Measurements from ENCODE around the gene EIF5AL1.
A peak's percentile ranks its signal among the peaks of the same experiment; 100 is the strongest.

Gene EIF5AL1

DNA sequence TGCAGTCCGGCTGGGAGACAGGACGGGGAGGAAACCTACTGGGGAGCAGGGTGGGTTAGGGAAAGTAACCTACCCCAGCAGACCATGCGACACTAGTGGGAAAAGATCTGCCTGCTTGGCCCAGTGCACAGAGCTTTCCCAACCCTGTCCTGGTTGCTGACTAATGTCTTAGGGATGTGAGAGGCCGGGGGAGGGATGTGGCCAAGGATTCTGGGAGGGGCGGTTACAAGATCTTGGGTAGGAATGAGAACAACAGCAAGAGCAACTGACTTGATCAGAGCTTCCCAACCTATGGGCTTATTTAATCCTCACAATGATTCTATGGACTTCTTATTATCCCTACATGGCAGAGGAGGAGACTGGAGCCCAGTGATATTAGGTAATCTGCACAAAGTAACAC lies 24.0 kb upstream of the EIF5AL1 start (continued):
- TF ChIP-seq, protein P1, sequence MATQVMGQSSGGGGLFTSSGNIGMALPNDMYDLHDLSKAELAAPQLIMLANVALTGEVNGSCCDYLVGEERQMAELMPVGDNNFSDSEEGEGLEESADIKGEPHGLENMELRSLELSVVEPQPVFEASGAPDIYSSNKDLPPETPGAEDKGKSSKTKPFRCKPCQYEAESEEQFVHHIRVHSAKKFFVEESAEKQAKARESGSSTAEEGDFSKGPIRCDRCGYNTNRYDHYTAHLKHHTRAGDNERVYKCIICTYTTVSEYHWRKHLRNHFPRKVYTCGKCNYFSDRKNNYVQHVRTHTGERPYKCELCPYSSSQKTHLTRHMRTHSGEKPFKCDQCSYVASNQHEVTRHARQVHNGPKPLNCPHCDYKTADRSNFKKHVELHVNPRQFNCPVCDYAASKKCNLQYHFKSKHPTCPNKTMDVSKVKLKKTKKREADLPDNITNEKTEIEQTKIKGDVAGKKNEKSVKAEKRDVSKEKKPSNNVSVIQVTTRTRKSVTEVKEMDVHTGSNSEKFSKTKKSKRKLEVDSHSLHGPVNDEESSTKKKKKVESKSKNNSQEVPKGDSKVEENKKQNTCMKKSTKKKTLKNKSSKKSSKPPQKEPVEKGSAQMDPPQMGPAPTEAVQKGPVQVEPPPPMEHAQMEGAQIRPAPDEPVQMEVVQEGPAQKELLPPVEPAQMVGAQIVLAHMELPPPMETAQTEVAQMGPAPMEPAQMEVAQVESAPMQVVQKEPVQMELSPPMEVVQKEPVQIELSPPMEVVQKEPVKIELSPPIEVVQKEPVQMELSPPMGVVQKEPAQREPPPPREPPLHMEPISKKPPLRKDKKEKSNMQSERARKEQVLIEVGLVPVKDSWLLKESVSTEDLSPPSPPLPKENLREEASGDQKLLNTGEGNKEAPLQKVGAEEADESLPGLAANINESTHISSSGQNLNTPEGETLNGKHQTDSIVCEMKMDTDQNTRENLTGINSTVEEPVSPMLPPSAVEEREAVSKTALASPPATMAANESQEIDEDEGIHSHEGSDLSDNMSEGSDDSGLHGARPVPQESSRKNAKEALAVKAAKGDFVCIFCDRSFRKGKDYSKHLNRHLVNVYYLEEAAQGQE (tag by site-specific recombination; IDR thresholded peaks at IDR 0.05), result no peak
- TF ChIP-seq ZNF791 (tag by site-specific recombination; IDR thresholded peaks at IDR 0.05) (no peak), ZNF670 (tag by site-specific recombination; IDR thresholded peaks at IDR 0.05; ENCODE audit: low read depth) (no peak)

DNA sequence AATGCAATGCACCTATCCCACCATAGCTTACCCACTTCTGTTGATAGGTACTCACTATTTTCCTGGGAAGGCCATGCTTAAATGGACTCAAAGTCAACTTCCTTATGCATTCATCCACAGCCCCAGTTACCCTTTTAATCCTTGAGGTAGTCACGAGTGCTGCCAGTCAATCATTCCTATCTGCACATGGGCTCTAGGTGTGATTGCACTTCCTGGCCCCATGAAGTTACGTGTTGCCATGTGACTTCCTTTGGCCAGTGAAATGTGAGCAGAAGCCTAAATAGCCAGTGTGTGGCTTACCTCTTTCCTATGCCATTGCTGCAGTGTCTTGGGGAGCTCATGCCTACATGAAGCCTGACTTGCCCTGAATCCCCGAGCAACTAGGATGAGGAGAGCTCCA lies 23.5 kb upstream of the EIF5AL1 start:
- Histone ChIP-seq H3K27ac (ENCODE audit: extremely low read depth, low read depth, low read length) (no peak overlapping the region), H3K4me3 (ENCODE audit: low read depth, low read length) (no peak overlapping the region), H3K9me3 (ENCODE audit: control insufficient read depth, insufficient read depth, low read depth, low read length) (no peaks in the 10 kb centered on the region), H3K36me3 (ENCODE audit: control insufficient read depth in 2 of 2, insufficient read depth in 1 of 2, low read length in 2 of 2) (no peaks in the 10 kb centered on the region), H3K4me1 (ENCODE audit: control insufficient read depth, insufficient read depth, low read length) (no peaks in the 10 kb centered on the region)
- CTCF ChIA-PET, result interaction anchor here (0.6 to 4.4 kb wide), 8 partner anchors 10 to 115 kb away, joined by 3 to 85 read pairs (median 6); no protein-coding TSS in a partner anchor
- POLR2A ChIA-PET, result interaction anchor here (2.4 kb wide), 1 partner anchor 44 kb away, joined by 7 read pairs; the partner anchor contains the start of gene ZCCHC24
- TF ChIP-seq, protein P2, sequence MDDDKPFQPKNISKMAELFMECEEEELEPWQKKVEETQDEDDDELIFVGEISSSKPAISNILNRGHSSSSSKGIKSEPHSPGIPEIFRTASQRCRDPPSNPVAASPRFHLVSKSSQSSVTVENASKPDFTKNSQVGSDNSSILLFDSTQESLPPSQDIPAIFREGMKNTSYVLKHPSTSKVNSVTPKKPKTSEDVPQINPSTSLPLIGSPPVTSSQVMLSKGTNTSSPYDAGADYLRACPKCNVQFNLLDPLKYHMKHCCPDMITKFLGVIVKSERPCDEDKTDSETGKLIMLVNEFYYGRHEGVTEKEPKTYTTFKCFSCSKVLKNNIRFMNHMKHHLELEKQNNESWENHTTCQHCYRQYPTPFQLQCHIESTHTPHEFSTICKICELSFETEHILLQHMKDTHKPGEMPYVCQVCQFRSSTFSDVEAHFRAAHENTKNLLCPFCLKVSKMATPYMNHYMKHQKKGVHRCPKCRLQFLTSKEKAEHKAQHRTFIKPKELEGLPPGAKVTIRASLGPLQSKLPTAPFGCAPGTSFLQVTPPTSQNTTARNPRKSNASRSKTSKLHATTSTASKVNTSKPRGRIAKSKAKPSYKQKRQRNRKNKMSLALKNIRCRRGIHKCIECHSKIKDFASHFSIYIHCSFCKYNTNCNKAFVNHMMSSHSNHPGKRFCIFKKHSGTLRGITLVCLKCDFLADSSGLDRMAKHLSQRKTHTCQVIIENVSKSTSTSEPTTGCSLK (tag by site-specific recombination; IDR thresholded peaks at IDR 0.05), result no peak
- peak; percentile 36; the same call in 1 of the 2 replicates for TF ChIP-seq ZBTB17 (tag by site-specific recombination; IDR thresholded peaks at IDR 0.05)

DNA sequence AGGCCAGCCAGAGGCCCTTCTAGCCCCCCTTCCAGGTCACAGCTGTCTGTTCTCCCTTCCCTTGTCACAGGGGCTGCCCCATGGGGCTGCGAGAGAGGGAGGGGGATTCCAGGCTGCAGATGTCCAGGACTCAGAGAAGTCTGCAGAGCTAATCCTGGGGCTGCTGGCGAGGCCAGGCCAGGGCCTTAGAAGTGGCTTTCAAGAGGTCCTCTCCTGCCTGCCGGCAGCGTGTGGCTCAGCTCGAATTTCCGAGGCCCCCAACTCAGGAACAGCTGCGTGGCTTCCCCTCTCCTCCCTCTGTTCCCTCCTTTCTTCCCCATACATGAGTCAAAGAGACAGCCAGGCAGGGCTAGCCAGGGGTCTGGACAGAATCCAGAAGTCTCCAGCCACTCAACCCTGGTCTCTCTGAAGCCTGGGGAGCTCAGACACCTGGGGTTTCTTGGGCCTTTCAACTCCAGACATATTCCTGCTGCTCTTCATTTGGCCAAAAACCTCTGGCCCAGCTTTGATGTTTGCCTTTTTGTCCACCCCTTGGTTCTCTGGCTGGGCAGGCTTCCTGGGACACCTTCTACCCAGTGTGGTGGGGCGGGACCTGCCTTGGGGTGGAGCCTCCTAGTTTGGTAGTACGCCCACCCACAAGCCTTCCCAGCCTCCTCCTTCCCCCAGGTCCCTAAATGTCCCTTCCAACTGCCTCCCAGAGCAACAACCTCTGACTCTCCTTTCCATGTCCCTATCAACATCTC lies 21.8 kb upstream of the EIF5AL1 start:
- no peaks in the 10 kb centered on the region for H3K4me1 ChIP-seq (ENCODE audit: control insufficient read depth, insufficient read depth, low read length)
- TF ChIP-seq ZNF701 (tag by site-specific recombination; IDR thresholded peaks at IDR 0.05) (peak; percentile 88), ZIC2 (tag by site-specific recombination; IDR thresholded peaks at IDR 0.05) (peak; percentile 85), ZNF19 (tag by site-specific recombination; IDR thresholded peaks at IDR 0.05; ENCODE audit: low read depth) (no peak), ZFHX2 (tag by site-specific recombination; conservative IDR thresholded peaks at IDR 0.05) (peak; percentile 36; the same call in 1 of the 2 replicates), EGR2 (tag by site-specific recombination; IDR thresholded peaks at IDR 0.05; ENCODE audit: low read depth) (0 out of 2 replicates have a peak, but pooled peaks have one; percentile 34), SP3 (tag by site-specific recombination; IDR thresholded peaks at IDR 0.05) (0 out of 2 replicates have a peak, but pooled peaks have one; percentile 29), KLF1 (tag by site-specific recombination; IDR thresholded peaks at IDR 0.05) (peak; percentile 40; the same call in 1 of the 2 replicates), OVOL3 (tag by site-specific recombination; IDR thresholded peaks at IDR 0.05) (no peak)
- H3K4me3 ChIP-seq (ENCODE audit: low read depth, low read length), result no peak overlapping the region
- ChIA-PET POLR2A (no interaction called here), CTCF (interaction anchor here (0.6 to 1.1 kb wide), 5 partner anchors 81 to 154 kb away, joined by 3 to 6 read pairs (median 3); no protein-coding TSS in a partner anchor)
- H3K36me3 ChIP-seq (ENCODE audit: control insufficient read depth in 2 of 2, insufficient read depth in 1 of 2, low read length in 2 of 2), result no peaks in the 10 kb centered on the region
- no peaks in the 10 kb centered on the region for H3K9me3 ChIP-seq (ENCODE audit: control insufficient read depth, insufficient read depth, low read depth, low read length)
- no peak overlapping the region for H3K27ac ChIP-seq (ENCODE audit: extremely low read depth, low read depth, low read length)

Data from HEK293 (cell line).